HG03139 (cell line): ENCODE measurements around the gene THPO.

Experiments used
- ATAC-seq: cut with Tn5 transposase; IDR thresholded peaks from one replicate; pipeline ENCODE4 v1.9.1; 2021; ENCODE audit not compliant: unreplicated experiment

The THPO gene

DNA sequence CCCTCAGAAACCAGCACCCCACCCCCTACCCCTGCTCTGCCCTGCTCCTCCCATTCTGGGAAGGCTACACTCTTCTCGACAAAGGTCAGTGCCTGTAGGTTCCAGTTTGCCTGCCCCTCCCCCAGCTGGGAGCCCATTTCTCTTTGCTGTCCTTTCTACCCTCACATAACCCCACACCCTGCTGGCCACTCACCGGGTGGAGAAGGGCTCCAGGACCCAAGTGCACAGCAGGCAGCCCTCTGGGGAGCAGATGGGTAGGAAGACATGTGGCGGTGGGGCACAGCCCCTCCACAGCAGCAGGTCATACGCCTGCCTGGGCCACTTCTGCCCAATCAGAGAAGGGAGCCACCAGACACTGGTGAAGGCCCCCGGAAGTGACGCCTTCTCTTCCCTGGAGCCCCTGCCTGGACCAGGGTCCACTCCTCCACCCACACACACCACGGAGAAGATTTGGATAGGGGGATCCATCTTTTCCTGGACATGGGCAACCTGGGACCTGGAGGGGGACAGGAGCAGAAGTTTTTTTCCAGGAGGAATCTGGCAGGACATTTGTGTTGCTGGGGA is at the start of gene THPO:
TSS of gene THPO (minus strand) at position 326 of the 564 bp plus-strand sequence. CDS start 1,948 bp downstream, outside the sequence.
- ATAC-seq, result no peak

DNA sequence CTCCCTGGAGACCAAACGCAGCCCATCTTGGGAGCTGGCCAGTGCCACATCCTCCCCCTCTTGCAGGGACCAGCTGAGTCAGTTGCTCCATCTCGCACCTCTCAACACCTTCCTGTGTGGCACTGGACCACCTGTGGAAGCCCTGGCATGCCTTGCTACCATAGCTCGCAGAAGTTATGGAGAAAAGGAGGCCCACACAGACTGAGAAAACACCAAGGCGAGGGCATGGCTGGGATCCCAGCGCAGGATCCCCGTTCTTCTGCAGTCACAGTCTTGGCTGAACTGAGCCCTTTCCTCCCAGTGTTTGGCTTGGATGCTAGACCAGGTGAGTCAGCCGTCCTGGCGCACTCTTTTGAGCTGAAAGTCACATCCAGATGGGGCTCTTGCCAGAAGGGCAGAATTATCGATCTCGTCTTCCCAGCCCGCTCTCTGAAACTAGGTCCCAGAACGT is 48.7 kb upstream of the THPO start:
- ATAC-seq, result no peak

- ATAC-seq, result no peak
Observed at GRCh38 chr3:184423561-184423960, 45.6 kb upstream of the THPO start.

GRCh38 chr3:184419171-184419570 is 41.2 kb upstream of the THPO start:
- ATAC-seq, result no peak

DNA sequence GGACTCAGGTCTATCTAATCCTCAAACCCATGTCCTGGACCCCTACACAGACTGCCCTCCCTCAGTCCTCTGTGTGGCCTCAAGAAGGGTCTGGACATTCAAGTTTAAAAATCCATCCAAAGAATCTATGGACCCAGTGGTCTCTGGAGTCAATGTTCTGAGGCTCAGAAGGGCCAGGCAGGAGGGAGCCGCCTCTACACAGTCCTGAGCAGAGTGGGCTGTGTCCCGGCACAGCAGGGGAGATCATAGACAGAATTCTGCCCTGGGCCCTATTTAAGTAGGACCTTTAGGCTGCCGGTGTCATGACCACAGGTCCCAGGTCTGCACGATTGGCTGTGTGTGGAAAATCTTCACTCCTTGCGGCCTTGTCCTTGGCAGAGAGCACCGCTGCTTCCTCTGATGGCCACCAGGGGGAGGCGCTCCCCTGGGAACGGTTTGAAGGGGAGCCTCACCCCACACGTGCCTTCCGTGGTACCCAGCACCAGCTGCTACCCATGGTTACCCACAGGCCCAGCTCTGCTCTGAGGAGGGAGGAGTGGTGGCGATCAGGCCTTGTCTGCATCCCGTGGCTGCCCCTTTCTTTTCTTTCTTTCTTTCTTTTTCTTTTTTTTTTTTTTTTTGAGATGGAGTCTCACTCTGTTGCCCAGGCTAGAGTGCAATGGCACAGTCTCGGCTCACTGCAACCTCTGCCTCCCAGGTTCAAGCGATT is 39.8 kb upstream of the THPO start:
- peak; percentile 63 for ATAC-seq

GRCh38 chr3:184415203-184415490 is 37.1 kb upstream of the THPO start:
- no peak for ATAC-seq

- ATAC-seq, result no peak
Observed at GRCh38 chr3:184414418-184415202, 36.6 kb upstream of the THPO start.

- ATAC-seq, result no peak
Observed at GRCh38 chr3:184409946-184410500, 32.0 kb upstream of the THPO start.

DNA sequence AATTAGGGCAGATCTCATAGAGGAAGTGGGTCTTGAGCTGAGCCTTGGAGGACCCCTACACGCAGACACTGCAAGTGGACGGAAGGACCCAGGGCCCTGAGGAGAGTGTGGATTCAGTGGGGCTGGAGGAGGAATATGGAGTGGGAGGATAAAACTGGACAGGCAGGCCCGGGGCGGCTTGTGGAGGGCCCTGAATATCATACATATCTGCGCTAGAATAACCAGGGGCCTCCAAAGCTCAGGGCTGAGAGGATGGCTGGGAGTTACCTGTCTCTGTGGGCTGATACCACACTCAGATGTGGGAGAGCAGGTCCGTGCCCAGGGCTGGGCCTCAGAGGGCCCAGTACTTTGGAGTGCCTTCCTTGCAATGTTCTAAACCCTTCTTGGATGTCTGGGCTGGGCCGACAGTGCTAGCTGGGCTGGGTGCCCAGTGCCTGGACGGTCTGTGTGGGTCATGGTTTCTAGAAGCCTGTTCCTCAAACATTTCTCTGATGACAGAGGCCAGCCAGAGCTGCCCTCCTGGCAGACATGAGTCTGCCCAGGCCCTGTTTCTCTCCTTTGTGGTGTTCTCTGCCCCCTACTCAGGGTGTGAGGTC is 31.4 kb upstream of the THPO start:
- ATAC-seq, result no peak

- no peak for ATAC-seq
Observed at GRCh38 chr3:184405075-184406030, 27.3 kb upstream of the THPO start.

- no peak for ATAC-seq
Observed at GRCh38 chr3:184399410-184399809, 21.4 kb upstream of the THPO start.

- no peak for ATAC-seq
Observed at GRCh38 chr3:184395320-184395660, 17.3 kb upstream of the THPO start.

DNA sequence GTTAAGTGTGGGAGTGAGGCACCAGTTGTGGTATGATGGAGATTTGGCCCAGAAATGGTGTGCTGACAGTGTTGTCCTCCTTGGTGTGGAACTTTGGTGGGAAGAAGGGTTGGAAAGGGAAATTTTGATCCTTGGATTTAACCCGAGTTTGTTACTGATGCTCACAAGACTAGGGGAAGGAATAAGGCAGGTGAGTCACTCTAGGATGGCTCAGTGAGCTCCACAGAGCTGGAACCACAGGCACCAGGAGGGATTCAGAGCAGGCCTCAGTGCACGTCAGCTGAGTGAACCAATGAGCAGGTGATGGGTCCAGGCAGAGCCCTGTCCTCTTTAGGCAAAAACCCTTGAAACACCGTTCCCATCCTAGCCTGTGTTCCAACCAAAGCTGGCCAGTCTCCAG is 13.3 kb upstream of the THPO start:
- ATAC-seq, result no peak

DNA sequence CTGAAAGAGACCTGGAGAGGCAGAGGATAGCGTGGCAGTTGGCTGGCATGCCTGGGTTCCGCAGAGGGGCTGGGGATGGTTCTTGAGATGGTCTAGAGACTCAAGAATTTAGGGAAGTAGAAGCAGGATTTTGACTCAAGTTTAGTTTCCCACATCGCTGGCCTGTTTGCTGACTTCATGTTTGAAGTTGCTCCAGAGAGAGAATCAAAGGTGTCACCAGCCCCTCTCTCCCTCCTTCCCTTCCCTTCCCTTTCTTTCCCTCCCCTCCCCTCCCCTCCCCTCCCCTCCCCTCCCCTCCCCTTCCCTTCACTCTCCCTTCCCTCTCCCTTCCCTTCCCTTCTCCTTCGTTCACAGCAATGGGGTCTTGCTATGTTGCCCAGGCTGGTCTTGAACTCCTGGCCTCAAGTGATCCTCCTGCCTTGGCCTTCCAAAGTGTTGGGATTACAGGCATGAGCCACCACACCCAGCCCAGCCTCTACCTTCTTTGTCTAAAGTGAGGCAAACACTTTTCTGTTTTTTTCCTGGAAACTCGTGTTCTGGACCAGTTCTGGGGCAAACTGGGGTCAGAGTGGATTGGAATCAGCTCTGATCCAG is 12.0 kb upstream of the THPO start:
- ATAC-seq, result no peak

GRCh38 chr3:184389384-184389783 is 11.4 kb upstream of the THPO start:
- ATAC-seq, result no peak

DNA sequence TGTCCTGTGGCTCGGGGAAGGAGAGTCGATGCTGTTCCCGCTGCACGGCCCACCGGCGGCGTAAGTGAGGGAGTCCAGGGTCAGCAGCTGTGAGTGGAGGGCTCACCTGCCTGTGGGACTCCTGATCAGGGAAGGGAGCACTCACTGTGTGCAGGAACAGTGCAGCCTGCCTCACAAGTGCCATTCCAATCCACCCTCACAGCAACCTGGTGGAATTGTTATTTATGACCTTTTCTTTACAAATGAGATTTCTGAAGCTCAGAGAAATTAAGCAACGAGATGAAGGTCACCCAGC is 10.9 kb upstream of the THPO start:
- ATAC-seq, result no peak

DNA sequence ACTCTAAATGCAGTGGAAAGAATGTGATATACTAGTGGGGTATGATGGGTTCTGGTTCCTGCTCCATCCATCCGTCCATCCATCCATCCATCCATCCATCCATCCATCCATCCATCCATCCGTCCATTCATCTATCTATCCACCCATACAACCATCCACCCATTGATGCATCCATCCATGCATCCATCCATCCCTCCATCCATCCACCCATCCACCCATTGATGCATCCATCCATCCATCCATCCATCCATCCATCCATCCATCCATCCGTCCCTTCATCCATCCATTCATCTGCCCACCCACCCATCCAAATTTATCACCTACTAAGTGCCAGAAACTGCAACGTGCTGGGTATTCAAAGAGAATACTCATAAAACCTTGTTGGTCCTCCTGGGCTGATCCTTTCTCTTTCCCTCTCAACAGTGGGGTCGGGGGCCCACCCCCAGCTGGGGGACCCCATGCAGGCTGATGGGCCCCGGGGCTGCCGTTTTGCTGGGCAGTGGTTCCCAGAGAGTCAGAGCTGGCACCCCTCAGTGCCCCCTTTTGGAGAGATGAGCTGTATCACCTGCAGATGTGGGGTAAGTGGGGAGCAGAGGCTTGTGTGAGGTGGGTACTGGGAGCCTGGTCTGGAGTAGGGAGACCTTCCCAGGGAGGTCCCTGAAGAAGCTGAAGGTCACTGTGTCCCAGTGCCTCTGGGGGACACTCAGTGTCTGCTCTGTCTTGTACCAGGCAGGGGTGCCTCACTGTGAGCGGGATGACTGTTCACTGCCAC is 10.3 kb upstream of the THPO start:
- no peak for ATAC-seq

DNA sequence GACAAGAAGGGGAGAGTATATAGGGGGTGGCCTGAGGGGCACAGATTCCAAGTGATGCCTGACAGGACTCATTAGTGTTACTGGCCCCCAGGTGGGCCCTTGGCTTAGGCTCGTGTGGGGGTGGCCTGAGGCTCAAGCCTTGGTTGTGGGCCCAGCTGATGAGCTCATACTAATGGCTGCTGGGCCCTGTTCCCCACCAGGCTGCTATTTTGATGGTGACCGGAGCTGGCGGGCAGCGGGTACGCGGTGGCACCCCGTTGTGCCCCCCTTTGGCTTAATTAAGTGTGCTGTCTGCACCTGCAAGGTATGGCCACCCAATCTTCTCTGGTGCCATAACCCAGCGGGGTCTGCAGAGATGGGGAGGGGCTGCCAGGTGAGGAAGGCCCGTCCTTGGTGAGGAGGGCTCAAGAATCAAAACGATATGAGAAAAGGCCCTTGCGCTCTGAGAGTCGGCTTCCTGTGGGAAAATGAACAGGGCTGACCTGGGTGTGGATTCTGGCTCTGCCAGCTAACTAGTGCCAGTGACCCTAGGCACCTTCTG is 9.2 kb upstream of the THPO start:
- no peak for ATAC-seq

DNA sequence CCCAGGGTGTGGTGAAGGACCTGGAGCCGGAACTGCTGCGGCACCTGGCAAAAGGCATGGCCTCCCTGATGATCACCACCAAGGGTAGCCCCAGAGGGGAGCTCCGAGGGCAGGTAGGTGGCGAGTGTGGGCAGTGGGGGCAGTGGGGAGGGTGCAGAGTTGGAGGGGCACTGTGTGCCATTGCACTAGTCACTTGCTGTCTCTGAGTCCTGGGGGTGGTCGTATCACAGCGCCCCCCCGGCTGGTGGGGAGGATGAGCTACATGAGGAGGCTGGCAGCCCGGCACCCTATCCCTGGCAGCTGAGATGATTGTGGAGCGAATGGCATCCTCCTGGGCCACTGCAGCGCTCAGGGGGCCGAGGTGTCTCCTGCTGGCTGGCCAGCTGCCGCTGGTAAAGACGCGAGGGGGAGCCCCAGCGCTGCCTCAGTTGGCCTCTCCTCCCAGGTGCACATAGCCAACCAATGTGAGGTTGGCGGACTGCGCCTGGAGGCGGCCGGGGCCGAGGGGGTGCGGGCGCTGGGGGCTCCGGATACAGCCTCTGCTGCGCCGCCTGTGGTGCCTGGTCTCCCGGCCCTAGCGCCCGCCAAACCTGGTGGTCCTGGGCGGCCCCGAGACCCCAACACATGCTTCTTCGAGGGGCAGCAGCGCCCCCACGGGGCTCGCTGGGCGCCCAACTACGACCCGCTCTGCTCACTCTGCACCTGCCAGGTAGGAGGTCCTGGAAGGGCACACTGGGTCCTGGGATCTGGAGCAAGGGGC is 8.2 kb upstream of the THPO start:
- no peak for ATAC-seq
